LNCaP clone FGC (cell line): ENCODE results near the gene CFAP54.

Experiments
- DNase-seq: peaks from one replicate; pipeline ENCODE4 v3.0.0-alpha.2; 2011; ENCODE audit warnings: low read depth
- H3K4me3 ChIP-seq: 2 replicates; pipeline ENCODE4 v1.5.1; 2011; ENCODE audit warnings: mild to moderate bottlenecking, low read depth, low read length, control low read depth
- TF ChIP-seq, protein P1 (sequence below): IDR thresholded peaks from 2 replicates; pipeline ENCODE4 v1.5.1; 2012; ENCODE audit warnings: mild to moderate bottlenecking; ENCODE audit not compliant: control insufficient read depth, insufficient read depth; ENCODE audit errors: extremely low read depth

Gene CFAP54

DNA sequence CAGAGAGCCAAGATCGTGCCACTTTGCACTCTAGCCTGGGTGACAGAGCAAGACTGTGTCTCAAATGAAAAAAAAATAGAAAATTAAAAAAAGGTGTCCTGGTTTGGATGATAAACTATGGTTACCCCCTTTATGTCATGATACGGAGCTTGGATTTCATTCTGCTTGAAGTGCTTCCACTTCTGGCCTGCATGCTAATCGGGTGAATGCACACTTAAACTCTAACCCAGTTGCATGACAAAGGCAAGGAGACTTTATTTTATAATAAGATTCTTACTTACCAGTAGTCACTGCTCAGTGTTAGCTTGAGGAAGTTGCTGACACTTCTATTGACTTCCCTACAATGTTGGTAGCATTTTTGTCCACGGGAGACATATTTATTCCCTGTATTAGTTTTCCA, 24.3 kb downstream of the CFAP54 start:
- H3K4me3 ChIP-seq = no peak overlapping the region
- no peak for DNase-seq
- TF ChIP-seq, protein P1, sequence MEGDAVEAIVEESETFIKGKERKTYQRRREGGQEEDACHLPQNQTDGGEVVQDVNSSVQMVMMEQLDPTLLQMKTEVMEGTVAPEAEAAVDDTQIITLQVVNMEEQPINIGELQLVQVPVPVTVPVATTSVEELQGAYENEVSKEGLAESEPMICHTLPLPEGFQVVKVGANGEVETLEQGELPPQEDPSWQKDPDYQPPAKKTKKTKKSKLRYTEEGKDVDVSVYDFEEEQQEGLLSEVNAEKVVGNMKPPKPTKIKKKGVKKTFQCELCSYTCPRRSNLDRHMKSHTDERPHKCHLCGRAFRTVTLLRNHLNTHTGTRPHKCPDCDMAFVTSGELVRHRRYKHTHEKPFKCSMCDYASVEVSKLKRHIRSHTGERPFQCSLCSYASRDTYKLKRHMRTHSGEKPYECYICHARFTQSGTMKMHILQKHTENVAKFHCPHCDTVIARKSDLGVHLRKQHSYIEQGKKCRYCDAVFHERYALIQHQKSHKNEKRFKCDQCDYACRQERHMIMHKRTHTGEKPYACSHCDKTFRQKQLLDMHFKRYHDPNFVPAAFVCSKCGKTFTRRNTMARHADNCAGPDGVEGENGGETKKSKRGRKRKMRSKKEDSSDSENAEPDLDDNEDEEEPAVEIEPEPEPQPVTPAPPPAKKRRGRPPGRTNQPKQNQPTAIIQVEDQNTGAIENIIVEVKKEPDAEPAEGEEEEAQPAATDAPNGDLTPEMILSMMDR = no peak

DNA sequence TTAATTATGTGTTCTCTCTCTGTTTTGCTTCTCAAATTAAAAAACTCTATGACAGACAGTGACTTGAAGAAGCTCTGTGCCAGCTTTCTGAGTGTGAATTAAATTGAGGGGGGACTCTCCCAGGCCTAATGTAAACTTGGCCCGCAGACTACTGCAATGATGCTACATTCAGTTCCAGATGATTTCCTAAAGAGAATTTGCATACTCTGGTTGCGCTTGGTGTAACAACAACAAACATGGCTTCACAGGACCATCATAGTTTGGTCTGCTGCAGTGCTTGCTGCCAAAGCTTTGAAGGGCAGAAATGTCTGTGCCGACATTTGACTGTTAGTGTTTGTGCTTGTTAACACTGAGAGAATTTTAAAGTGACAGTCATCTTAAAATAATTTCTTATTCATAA, 25.0 kb downstream of the CFAP54 start:
- TF ChIP-seq, protein P1 = no peak
- DNase-seq = no peak
- H3K4me3 ChIP-seq = no peak overlapping the region

DNA sequence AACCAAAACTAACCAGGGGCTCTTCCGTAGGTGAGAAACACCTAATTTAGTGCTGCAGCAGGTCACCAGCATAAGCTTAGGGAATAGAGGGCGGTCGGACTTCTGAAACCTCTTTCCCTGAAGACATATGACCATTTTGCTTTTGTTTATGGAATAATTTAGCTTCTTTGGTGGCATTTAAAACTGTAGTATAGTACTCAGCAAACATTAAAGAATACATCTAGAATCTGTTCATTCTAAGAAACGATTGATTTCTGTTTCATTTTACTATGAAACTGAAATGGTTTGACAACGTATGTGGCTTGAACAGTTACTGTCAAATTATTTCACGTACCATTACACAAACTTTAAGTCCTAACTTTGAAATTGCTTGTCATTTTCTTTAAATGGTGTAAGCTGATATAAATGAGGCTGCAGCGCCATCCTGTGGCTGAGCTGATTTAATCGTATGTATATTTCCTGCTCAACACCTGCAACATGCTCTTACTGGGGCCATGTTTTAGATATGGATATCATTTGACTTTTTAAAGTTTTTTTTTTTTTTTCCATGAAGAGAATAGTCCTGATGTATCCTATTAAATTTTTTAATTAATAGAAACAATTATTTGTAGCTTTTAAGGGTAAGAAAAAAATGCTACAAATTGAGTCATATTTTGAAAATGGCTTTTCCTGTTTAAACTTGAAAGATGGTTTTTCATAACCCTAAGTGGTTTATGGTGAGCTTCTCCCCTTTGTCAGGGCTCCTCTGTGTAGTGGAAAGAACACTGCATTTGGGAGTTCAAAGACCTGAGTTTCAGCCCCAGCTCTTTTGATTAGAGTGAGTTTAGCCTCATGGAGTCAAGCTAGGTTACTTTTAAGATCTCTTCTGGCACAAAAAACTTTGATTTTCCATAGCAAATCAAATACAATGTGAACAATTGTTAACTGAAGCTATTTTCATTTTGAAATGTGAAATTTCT, 27.4 kb downstream of the CFAP54 start:
- TF ChIP-seq, protein P1 = peak; percentile 81
- H3K4me3 ChIP-seq = no peak overlapping the region
- DNase-seq = peak; percentile 62

DNA sequence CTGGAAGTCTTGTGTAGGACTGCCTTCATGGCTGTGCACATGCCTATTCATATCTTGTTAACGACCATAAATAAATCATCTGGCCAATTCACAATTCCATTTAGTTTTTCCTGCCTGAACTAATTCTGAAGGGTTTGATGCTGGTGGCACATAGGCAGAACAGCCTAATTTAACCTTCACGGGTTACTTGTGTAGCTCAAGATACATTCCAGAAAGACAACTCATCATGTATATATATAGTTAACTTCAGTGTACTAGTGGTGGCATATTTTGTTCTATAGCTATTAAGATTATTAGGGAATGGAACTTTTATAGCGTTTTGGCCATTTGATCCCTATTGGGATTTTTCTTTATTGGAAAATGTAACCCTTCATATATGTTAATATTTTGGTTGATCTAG, 31.4 kb downstream of the CFAP54 start:
- TF ChIP-seq, protein P1 = no peak
- no peak overlapping the region for H3K4me3 ChIP-seq
- no peak for DNase-seq

DNA sequence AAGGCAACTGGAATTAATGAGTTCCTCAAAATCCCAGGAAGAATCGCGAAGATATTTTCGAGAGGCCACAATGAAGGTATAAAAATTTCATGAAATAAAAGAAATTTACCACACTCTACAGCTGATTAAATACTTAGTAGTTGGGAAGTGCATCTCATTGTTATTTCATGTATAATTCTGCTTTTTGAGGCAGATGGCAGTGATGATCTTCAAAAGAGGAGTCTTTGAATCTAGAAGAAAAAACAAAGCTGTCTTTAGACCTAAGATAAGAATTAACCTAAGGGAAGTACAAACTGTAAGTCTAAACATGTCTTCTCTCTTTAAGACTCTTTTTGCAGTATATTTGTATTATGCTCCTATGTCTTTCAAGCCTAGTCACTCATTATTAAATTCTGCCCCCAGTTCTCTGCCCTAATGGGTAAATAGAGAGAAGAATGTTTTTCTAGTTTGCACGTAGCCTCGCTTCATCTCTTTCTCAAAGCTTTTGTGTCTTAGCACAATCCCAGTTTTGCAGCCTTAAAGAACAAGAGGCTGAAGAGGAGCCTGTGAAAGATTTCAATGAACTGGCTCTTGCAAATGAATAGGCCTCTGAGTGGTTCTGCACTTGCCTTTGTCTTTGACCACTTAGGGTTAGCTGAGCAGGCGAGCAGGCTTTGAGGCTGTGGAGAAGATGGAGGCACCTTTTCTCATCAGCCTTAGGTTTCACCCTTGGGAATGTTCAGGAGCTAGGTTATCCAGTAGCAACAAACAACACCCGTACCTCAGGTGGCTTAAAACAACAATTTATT, 32.7 kb downstream of the CFAP54 start:
- no peak for DNase-seq
- TF ChIP-seq, protein P1 = no peak
- no peak overlapping the region for H3K4me3 ChIP-seq

DNA sequence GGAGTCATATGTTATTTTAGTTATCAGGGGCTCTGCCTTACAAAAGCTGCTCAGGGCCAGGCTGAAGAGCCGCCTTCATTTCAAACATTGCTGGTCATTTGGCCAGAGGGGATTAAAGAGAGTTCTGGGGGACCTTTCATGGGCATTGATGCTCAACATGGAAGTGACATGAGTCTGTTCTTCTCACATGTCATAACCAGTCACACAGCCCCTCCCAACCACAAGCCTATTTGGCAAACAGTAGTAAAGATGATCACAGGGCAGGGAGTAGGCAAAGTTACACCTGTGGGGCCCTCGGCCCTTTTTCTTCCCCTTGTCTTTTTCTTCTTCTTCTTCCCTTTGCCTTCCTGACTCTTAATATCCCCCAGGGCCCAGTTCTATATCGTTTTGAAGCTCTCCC, 33.3 kb downstream of the CFAP54 start:
- H3K4me3 ChIP-seq = no peak overlapping the region
- no peak for DNase-seq
- TF ChIP-seq, protein P1 = no peak
